Keratinocyte (primary cell): ENCODE measurements around the gene FBXL17. TPM values are rescaled to one million over a fixed set of nuclear protein-coding genes. Genes with fewer than 3 reads are reported as not detected.

Experiments used
- DNase-seq: peaks from one replicate; pipeline ENCODE4 v3.0.0-alpha.2; 2011; ENCODE audit warnings: low read depth, missing footprints, low spot score
- FAIRE-seq: peaks from 2 replicates; lab custom pipeline; 2011; peaks lifted over from hg19 to GRCh38; lab: Jason Lieb, UNC
- H2AFZ ChIP-seq: 2 replicates; pipeline ENCODE4 v1.6.0; 2012; ENCODE audit warnings: low read length, control low read depth, inconsistent platforms; ENCODE audit not compliant: control insufficient read depth
- H3K27ac ChIP-seq: 2 replicates; pipeline ENCODE4 v1.5.1; 2011; ENCODE audit warnings: low read length; ENCODE audit not compliant: control insufficient read depth, insufficient read depth
- H3K27me3 ChIP-seq: 3 replicates; pipeline ENCODE4 v1.6.0; 2011; ENCODE audit warnings: low read length; ENCODE audit not compliant: control insufficient read depth, insufficient read depth; ENCODE audit errors: extremely low read depth
- H3K36me3 ChIP-seq, 2 experiments: 2 replicates in 1 of 2; 3 replicates in 1 of 2; pipeline ENCODE4 v1.5.1; 2011; ENCODE audit warnings: low read length in 2 of 2, mild to moderate bottlenecking in 1 of 2; ENCODE audit not compliant: control insufficient read depth in 2 of 2, insufficient read depth in 2 of 2; ENCODE audit errors: extremely low read depth in 1 of 2
- H3K4me1 ChIP-seq: 3 replicates; pipeline ENCODE4 v1.5.1; 2011; ENCODE audit warnings: low read length; ENCODE audit not compliant: control insufficient read depth, insufficient read depth; ENCODE audit errors: extremely low read depth
- H3K4me2 ChIP-seq: 3 replicates; pipeline ENCODE4 v1.6.0; 2011; ENCODE audit warnings: low read depth, low read length; ENCODE audit not compliant: control insufficient read depth, insufficient read depth; ENCODE audit errors: extremely low read depth
- H3K4me3 ChIP-seq, 3 experiments: fragments of 200-600 bp in 1 of 3; sonication (generic) in 1 of 3; 2 replicates in 2 of 3; 3 replicates in 1 of 3; pipeline ENCODE4 v1.5.1; 2011 to 2016; ENCODE audit warnings: low read length in 3 of 3, mild to moderate bottlenecking in 3 of 3, control low read depth in 2 of 3, inconsistent platforms in 1 of 3, low read depth in 1 of 3, mixed read lengths in 1 of 3, mixed run types in 1 of 3, moderate library complexity in 1 of 3; ENCODE audit not compliant: control insufficient read depth in 2 of 3, insufficient read depth in 2 of 3; ENCODE audit errors: extremely low read depth in 1 of 3
- H3K79me2 ChIP-seq: 2 replicates; pipeline ENCODE4 v1.6.0; 2012; ENCODE audit warnings: low read length; ENCODE audit not compliant: control insufficient read depth, insufficient read depth
- H3K9ac ChIP-seq: 3 replicates; pipeline ENCODE4 v1.6.0; 2011; ENCODE audit warnings: low read length; ENCODE audit not compliant: control insufficient read depth, insufficient read depth; ENCODE audit errors: extremely low read depth
- H3K9me1 ChIP-seq: 3 replicates; pipeline ENCODE4 v1.6.0; 2011; ENCODE audit warnings: low read length; ENCODE audit not compliant: control insufficient read depth, insufficient read depth; ENCODE audit errors: extremely low read depth
- H3K9me3 ChIP-seq: 2 replicates; pipeline ENCODE4 v1.5.1; 2012; ENCODE audit warnings: low read depth, low read length; ENCODE audit not compliant: control insufficient read depth
- H4K20me1 ChIP-seq: 3 replicates; pipeline ENCODE4 v1.6.0; 2011; ENCODE audit warnings: low read length; ENCODE audit not compliant: control insufficient read depth, insufficient read depth; ENCODE audit errors: extremely low read depth
- EZH2 ChIP-seq: IDR thresholded peaks from one replicate; pipeline ENCODE4 v1.6.1; 2012; ENCODE audit warnings: inconsistent platforms, mild to moderate bottlenecking, low read length, moderate library complexity
- dilution Hi-C: fragments of 300-500 bp; cut with MboI; formaldehyde crosslinking; loops from one replicate; pipeline ENCODE4 v1.7.0; 2020; ENCODE audit warnings: low sequenced_read_pairs; ENCODE audit not compliant: extremely low pct_ligation_motif_present
- polyA plus RNA-seq, 5 experiments: library from polyadenylated mRNA; depleted of rRNA in 3 of 5; stranded (reverse) in 3 of 5; stranded (forward) in 1 of 5; unstranded in 1 of 5; fragments of >200 nt; gene quantifications; 1 replicate in 1 of 5; 2 replicates in 3 of 5; 3 replicates in 1 of 5; pipeline versions ENCODE4 v1.2.1 to v1.2.3, GENCODE V29; 2011 to 2012; ENCODE audit warnings: missing spikeins in 2 of 5, low read depth in 1 of 5, low replicate concordance in 1 of 5
- TF ChIP-seq, protein P1 (sequence below), 3 experiments: IDR thresholded peaks in 1 of 3; conservative IDR thresholded peaks in 1 of 3; optimal IDR thresholded peaks in 1 of 3; 2 replicates in 2 of 3; 3 replicates in 1 of 3; pipeline versions ENCODE3 to v1.5.1; 2011; ENCODE audit warnings: low read length in 3 of 3, mild to moderate bottlenecking in 3 of 3, moderate library complexity in 2 of 3, control low read depth in 1 of 3, inconsistent platforms in 1 of 3; ENCODE audit not compliant: insufficient read depth in 2 of 3; ENCODE audit errors: extremely low read depth in 1 of 3

Gene FBXL17
- polyA plus RNA-seq, 1 donor (not counting 4 experiments of a cell fraction or from before 2014, with no cell fraction given) = 5.7 TPM

DNA sequence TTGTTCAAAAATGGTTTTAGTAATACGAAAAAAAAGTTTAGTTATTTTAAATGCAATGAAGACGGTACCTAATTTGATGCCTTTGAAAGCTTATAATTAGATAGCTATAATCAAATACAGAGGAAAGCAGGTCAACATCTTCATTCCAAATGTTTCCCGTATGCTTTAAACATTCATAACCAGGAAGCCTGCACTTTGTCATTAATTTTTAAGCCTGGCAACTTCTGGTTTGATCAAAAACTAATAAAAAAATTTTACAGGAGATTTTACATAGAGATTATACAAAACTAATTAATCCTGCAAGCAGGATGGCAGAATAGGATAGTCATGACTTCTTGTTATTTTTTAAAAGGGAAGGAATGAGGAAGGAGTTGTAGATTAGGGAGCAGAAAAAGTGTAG is 353.0 kb downstream of the FBXL17 start:
- FAIRE-seq (no peak), DNase-seq (no peak)
- Histone ChIP-seq H3K36me3 (no peaks in the 10 kb centered on the region), H4K20me1 (no peaks in the 10 kb centered on the region), H3K79me2 (no peaks in the 10 kb centered on the region), H3K4me1 (no peaks in the 10 kb centered on the region), H3K4me2 (no peak overlapping the region), H3K4me3 (no peak overlapping the region), H3K27ac (no peak overlapping the region), H3K9ac (no peak overlapping the region), H2AFZ (no peak overlapping the region), H3K27me3 (no peaks in the 10 kb centered on the region), H3K9me1 (no peaks in the 10 kb centered on the region), H3K9me3 (no peaks in the 10 kb centered on the region)
- dilution Hi-C loops = no loop called here
- TF ChIP-seq, protein P1, sequence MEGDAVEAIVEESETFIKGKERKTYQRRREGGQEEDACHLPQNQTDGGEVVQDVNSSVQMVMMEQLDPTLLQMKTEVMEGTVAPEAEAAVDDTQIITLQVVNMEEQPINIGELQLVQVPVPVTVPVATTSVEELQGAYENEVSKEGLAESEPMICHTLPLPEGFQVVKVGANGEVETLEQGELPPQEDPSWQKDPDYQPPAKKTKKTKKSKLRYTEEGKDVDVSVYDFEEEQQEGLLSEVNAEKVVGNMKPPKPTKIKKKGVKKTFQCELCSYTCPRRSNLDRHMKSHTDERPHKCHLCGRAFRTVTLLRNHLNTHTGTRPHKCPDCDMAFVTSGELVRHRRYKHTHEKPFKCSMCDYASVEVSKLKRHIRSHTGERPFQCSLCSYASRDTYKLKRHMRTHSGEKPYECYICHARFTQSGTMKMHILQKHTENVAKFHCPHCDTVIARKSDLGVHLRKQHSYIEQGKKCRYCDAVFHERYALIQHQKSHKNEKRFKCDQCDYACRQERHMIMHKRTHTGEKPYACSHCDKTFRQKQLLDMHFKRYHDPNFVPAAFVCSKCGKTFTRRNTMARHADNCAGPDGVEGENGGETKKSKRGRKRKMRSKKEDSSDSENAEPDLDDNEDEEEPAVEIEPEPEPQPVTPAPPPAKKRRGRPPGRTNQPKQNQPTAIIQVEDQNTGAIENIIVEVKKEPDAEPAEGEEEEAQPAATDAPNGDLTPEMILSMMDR (optimal IDR thresholded peaks at IDR 0.05 in 1 of 3, IDR thresholded peaks at IDR 0.05 in 1 of 3, conservative IDR thresholded peaks at IDR 0.05 in 1 of 3; ENCODE audit: extremely low read depth in 1 of 3, insufficient read depth in 2 of 3, low read length in 3 of 3) = no peak
- no peak for TF ChIP-seq EZH2

DNA sequence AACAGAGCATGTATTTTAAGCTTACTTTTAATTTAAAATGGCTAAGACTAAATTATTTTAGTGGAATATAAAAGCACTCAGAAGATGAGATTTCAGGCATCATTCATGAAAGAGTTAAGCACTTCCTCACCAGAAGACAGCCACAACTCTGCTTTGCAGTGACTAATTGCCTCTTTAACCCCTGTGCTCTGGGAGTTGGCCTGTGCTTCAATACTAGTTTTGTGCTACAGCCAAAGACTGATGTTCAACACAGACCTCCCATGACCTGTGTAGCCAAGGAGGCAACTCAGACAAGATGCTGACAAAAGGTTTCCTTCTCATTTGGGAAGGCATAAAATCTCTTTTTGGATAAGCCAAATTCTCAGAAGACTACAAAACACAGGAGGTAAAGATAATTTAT is 353.5 kb downstream of the FBXL17 start:
- no peaks in the 10 kb centered on the region for H3K9me3 ChIP-seq
- no peaks in the 10 kb centered on the region for H4K20me1 ChIP-seq
- H3K9ac ChIP-seq = no peak overlapping the region
- H3K9me1 ChIP-seq = no peaks in the 10 kb centered on the region
- H3K4me3 ChIP-seq = no peak overlapping the region
- H3K36me3 ChIP-seq = no peaks in the 10 kb centered on the region
- no peaks in the 10 kb centered on the region for H3K27me3 ChIP-seq
- dilution Hi-C loops = no loop called here
- H3K79me2 ChIP-seq = no peaks in the 10 kb centered on the region
- DNase-seq (no peak), FAIRE-seq (no peak)
- no peak overlapping the region for H3K4me2 ChIP-seq
- H2AFZ ChIP-seq = no peak overlapping the region
- TF ChIP-seq, protein P1 (optimal IDR thresholded peaks at IDR 0.05 in 1 of 3, IDR thresholded peaks at IDR 0.05 in 1 of 3, conservative IDR thresholded peaks at IDR 0.05 in 1 of 3; ENCODE audit: extremely low read depth in 1 of 3, insufficient read depth in 2 of 3, low read length in 3 of 3) = no peak
- TF ChIP-seq EZH2 = no peak
- H3K27ac ChIP-seq = no peak overlapping the region
- H3K4me1 ChIP-seq = no peaks in the 10 kb centered on the region
